BE2C (cell line): Measurements from ENCODE around the gene SLC23A2.
"Not testable (repeated sequence)": the region's sequence is repeated elsewhere in the genome, so short reads cannot be mapped to it uniquely, and the experiment has no call there.

Source experiments
- DNase-seq: peaks from one replicate; pipeline ENCODE4 v3.0.0-alpha.2; 2020
- H3K27me3 ChIP-seq: fragments of 250-450 bp; sonication (Bioruptor Pico); 2 replicates; pipeline ENCODE4 v1.5.1; 2020; ENCODE audit warnings: mild to moderate bottlenecking
- H3K36me3 ChIP-seq: fragments of 250-450 bp; sonication (Bioruptor Pico); 2 replicates; pipeline ENCODE4 v1.5.1; 2020; ENCODE audit warnings: mild to moderate bottlenecking
- H3K4me1 ChIP-seq: fragments of 250-450 bp; sonication (Bioruptor Pico); 2 replicates; pipeline ENCODE4 v1.5.1; 2020
- H3K4me3 ChIP-seq: 2 replicates; pipeline ENCODE4 v1.5.1; 2011; ENCODE audit warnings: low read depth, low read length
- H3K9me3 ChIP-seq: fragments of 250-450 bp; sonication (Bioruptor Pico); 2 replicates; pipeline ENCODE4 v1.5.1; 2020
- CTCF ChIP-seq: IDR thresholded peaks from 2 replicates; pipeline ENCODE4 v1.5.1; 2012; ENCODE audit warnings: mild to moderate bottlenecking, low read depth, low read length

SLC23A2 gene

DNA sequence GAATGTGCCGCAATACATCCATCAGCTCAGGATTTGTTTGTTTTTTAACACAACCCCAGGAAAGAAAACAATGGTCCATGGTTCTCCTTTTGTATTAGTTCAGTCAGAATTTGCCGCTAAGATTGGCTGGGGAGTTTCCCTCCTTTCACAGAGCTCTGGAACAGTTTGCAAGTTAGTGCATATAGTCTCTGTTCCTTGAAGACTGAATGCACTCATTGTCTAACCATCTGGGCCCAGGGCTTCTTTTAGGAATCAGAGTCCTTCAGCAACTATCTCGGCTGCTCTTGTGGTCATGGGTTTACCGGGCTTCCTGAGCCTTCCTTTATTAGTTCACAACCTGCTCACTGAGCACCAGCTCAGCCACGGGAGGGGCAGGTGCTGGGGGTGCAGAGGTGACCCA is 121.3 kb downstream of the SLC23A2 start:
- TF ChIP-seq CTCF, result no peak
- no peaks in the 10 kb centered on the region; the same call in 1 of the 2 replicates for H3K4me1 ChIP-seq
- H3K4me3 ChIP-seq, result no peak overlapping the region
- H3K27me3 ChIP-seq, result no peaks in the 10 kb centered on the region
- no peak for DNase-seq
- no peaks in the 10 kb centered on the region for H3K9me3 ChIP-seq
- H3K36me3 ChIP-seq, result no peaks in the 10 kb centered on the region; the same call in 1 of the 2 replicates

DNA sequence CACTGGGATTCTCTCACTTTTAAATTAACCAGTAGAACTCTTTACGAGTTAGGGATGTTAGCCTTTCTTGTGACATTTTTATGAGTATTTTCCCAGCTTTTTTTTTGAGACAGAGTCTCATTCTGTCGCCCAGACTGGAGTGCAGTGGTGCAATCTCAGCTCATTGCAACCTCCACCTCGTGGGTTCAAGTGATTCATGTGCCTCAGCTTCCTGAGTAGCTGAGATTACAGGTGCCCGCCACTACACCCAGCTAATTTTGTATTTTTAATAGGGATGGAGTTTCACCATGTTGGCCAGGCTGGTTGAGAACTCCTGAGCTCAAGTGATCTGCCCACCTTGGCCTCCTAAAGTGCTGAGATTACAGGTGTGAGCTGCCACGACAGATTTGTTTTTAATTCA is 123.2 kb downstream of the SLC23A2 start:
- H3K9me3 ChIP-seq, result not testable (repeated sequence)

GRCh38 chr20:4876731-4877130 is 124.6 kb downstream of the SLC23A2 start:
- no peaks in the 10 kb centered on the region for H3K9me3 ChIP-seq
- H3K4me3 ChIP-seq, result no peak overlapping the region
- no peak for DNase-seq
- no peaks in the 10 kb centered on the region for H3K27me3 ChIP-seq
- H3K36me3 ChIP-seq, result no peaks in the 10 kb centered on the region
- no peak for TF ChIP-seq CTCF
- H3K4me1 ChIP-seq, result no peaks in the 10 kb centered on the region; the same call in 1 of the 2 replicates

More for the DNA sequence above, 123.2 kb downstream of the SLC23A2 start:
- not testable (repeated sequence) for DNase-seq, H3K4me3 ChIP-seq, H3K4me1 ChIP-seq, H3K36me3 ChIP-seq, H3K27me3 ChIP-seq

DNA sequence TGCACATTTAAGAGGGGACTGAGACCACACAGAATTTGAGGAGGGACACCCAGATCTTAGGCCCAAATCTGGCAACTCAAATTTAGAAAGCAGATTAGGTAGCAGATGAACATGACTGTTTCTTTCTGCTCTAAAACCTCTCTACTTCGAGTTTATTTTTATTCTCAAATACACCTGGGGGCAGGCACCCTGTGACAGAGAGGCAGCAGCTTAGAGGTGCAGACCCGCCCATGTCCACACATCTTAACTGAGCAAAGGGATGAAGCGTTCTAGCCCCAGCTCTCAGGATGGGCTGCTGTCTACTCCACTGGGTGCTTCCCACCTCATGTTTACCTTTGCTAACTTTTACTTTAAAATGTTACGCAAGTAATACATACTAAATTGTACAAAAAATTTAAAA is 125.0 kb downstream of the SLC23A2 start:
- Histone ChIP-seq H3K27me3 (no peaks in the 10 kb centered on the region), H3K36me3 (no peaks in the 10 kb centered on the region), H3K4me3 (no peak overlapping the region), H3K4me1 (no peaks in the 10 kb centered on the region; the same call in 1 of the 2 replicates), H3K9me3 (no peaks in the 10 kb centered on the region)
- no peak for DNase-seq
- no peak for TF ChIP-seq CTCF

- DNase-seq, result no peak
- no peaks in the 10 kb centered on the region for H3K36me3 ChIP-seq
- no peak for TF ChIP-seq CTCF
- no peaks in the 10 kb centered on the region for H3K27me3 ChIP-seq
- H3K4me3 ChIP-seq, result no peak overlapping the region
- no peaks in the 10 kb centered on the region; the same call in 1 of the 2 replicates for H3K4me1 ChIP-seq
- H3K9me3 ChIP-seq, result no peaks in the 10 kb centered on the region
Observed at GRCh38 chr20:4875578-4876067, 125.7 kb downstream of the SLC23A2 start.

DNA sequence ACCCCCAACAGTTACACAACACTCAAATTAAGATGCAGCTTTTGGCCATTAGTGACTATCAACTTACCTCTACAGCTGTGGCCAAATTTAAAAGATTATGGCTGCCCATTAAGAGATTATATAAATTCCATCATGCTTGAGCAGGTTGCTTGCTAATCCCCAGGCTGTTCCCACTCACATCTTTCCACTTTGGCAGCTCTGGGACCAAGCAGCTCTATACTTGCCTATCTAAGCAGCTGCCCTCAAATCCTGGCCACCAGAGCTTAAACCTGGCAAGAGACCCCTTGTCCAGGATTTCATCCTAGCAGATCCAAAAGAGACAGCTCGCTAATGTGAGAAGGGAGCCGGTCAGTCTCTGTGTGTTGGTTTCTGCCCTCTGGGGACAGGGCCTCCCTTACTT is 127.9 kb downstream of the SLC23A2 start:
- no peak for TF ChIP-seq CTCF
- no peak for DNase-seq
- H3K4me3 ChIP-seq, result no peak overlapping the region
- no peaks in the 10 kb centered on the region for H3K9me3 ChIP-seq
- H3K36me3 ChIP-seq, result no peaks in the 10 kb centered on the region; the same call in 1 of the 2 replicates
- H3K4me1 ChIP-seq, result no peaks in the 10 kb centered on the region; the same call in 1 of the 2 replicates
- no peaks in the 10 kb centered on the region for H3K27me3 ChIP-seq

- no peak for TF ChIP-seq CTCF
- Histone ChIP-seq H3K27me3 (no peaks in the 10 kb centered on the region), H3K4me3 (no peak overlapping the region), H3K9me3 (no peaks in the 10 kb centered on the region), H3K36me3 (no peaks in the 10 kb centered on the region; the same call in 1 of the 2 replicates), H3K4me1 (no peaks in the 10 kb centered on the region; the same call in 1 of the 2 replicates)
- DNase-seq, result no peak
Observed at GRCh38 chr20:4871486-4871885, 129.8 kb downstream of the SLC23A2 start.
